Activated naive CD4-positive, alpha-beta T cell treated with anti-CD3 and anti-CD28 coated beads for 36 hours (primary cell): ENCODE data around the gene BYSL. TPM values are rescaled to one million over a fixed set of nuclear protein-coding genes. Genes with fewer than 3 reads are reported as not detected.
A peak's percentile ranks its signal among the peaks of the same experiment; 100 is the strongest.

ENCODE experiments used
- CTCF ChIA-PET: fragments of 350-600 bp; sonication (Branson Sonifier 250); formaldehyde crosslinking; loops from one replicate; lab custom pipeline; 2021; ENCODE audit warnings: antibody characterized with exemption; lab: Charles Lee
- DNase-seq: peaks from one replicate; pipeline ENCODE4 v3.0.0-alpha.2; 2020
- H3K27ac Mint-ChIP-seq: one replicate; pipeline ENCODE4 v1.8.0; 2021; ENCODE audit warnings: mild to moderate bottlenecking, mixed read lengths
- H3K27me3 Mint-ChIP-seq: one replicate; pipeline ENCODE4 v1.8.0; 2021; ENCODE audit warnings: low read depth, mixed read lengths
- H3K36me3 Mint-ChIP-seq: one replicate; pipeline ENCODE4 v1.8.0; 2021; ENCODE audit warnings: low read depth, mixed read lengths
- H3K4me1 Mint-ChIP-seq: one replicate; pipeline ENCODE4 v1.8.0; 2021; ENCODE audit warnings: low read depth, mixed read lengths
- H3K4me3 Mint-ChIP-seq: one replicate; pipeline ENCODE4 v1.8.0; 2021; ENCODE audit warnings: mild to moderate bottlenecking, moderate library complexity, mixed read lengths
- H3K9me3 Mint-ChIP-seq: one replicate; pipeline ENCODE4 v1.8.0; 2021; ENCODE audit warnings: mixed read lengths
- intact Hi-C: fragments of 100-400 bp; cut with micrococcal nuclease; formaldehyde crosslinking; loops from one replicate; pipeline ENCODE4 v1.15.1; 2023
- total RNA-seq, 2 experiments: library from RNA; stranded (reverse); gene quantifications; one replicate each; pipeline ENCODE4 v1.2.3, GENCODE V29; 2021

Gene BYSL
- total RNA-seq, 2 experiments from 2014 or later = 49.8 TPM

DNA sequence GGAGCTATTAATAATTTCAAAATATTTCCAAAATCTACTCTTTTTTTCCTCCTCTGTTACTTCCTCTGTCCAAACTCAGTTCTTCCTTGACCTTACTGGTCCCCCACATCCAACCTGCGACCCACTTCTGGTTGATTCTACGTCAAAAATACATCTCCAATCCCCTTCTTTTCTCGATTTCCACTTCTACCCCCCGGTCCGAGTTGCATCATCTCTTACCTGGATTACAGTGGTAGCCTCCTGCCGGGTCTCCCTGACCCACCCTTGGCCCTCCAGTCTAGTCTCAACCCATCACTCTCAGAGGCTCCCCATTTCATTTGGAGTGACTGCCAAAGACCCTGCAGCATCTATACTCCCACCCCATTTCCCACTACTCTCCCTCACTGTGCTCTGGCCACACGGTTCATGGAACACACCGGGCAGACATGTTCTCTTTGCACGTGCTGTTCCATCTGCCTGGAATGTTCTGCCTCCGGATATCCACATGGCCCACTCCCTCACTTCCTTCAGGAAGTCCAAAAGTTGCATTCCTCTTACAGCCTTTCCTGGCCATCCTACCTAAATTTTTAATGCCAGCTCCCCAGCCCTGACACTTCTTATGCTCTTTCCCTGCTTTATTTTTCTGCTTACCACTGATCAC is 26.4 kb downstream of the BYSL start:
- Mint-ChIP-seq H3K27me3 (no peaks in the 10 kb centered on the region), H3K27ac (peak overlapping the region; percentile 68), H3K9me3 (no peaks in the 10 kb centered on the region), H3K4me3 (no peak overlapping the region), H3K36me3 (peaks cover 4% of the 10 kb centered on the region), H3K4me1 (peaks cover 62% of the 10 kb centered on the region)
- DNase-seq = no peak
- intact Hi-C loops = no loop called here
- CTCF ChIA-PET = interaction anchor here (1.1 to 1.5 kb wide), 3 partner anchors 16 to 96 kb away, joined by 3 to 4 read pairs (median 4); no protein-coding TSS in a partner anchor

GRCh38 chr6:41954668-41955067 is 33.4 kb downstream of the BYSL start:
- CTCF ChIA-PET = interaction anchor here (1.2 to 1.6 kb wide), 2 partner anchors 10 to 11 kb away, joined by 4 to 5 read pairs; no protein-coding TSS in a partner anchor
- Mint-ChIP-seq H3K36me3 (peaks cover 10% of the 10 kb centered on the region), H3K27ac (peak overlapping the region; percentile 98), H3K9me3 (peaks cover 9% of the 10 kb centered on the region), H3K4me3 (no peak overlapping the region), H3K4me1 (peaks cover 71% of the 10 kb centered on the region), H3K27me3 (no peaks in the 10 kb centered on the region)
- DNase-seq = no peak
- intact Hi-C loops = loop anchor here (10.0 kb wide), 1 partner anchor 440 kb away; no protein-coding TSS in a partner anchor

- Mint-ChIP-seq H3K36me3 (peaks cover 11% of the 10 kb centered on the region), H3K4me3 (no peak overlapping the region), H3K27me3 (no peaks in the 10 kb centered on the region), H3K9me3 (peaks cover 9% of the 10 kb centered on the region), H3K27ac (peak overlapping the region; percentile 98), H3K4me1 (peaks cover 73% of the 10 kb centered on the region)
- DNase-seq = no peak
- intact Hi-C loops = loop anchor here (10.0 kb wide), 1 partner anchor 439 kb away; no protein-coding TSS in a partner anchor
- CTCF ChIA-PET = interaction anchor here (0.6 to 1.6 kb wide), 3 partner anchors 9 to 221 kb away, joined by 3 to 5 read pairs (median 4); no protein-coding TSS in a partner anchor
These were observed 34.1 kb downstream of the BYSL start for GRCh38 chr6:41955412-41955811.

DNA sequence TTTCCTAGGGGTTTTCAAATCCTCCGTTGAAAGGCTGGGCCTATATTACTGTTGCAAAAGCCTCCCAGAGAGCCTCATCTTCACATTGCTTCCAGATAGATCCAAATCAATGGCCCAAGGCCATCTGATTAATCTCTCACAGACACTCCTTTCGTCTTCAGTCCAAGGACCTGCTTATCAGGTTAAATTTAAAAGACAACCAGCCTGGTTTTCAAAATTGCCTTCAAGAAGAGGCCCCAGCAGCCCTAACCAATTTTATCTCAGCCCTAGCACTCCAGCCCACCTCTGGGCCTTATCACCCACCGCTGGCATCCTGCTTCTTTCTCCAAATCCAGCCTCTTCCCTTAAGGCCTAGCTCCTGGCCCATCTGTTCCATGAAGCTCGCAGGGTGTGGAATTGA is 35.8 kb downstream of the BYSL start:
- intact Hi-C loops = loop anchor here (10.0 kb wide), 1 partner anchor 438 kb away; no protein-coding TSS in a partner anchor
- CTCF ChIA-PET = interaction anchor here (0.9 kb wide), 1 partner anchor 13 kb away, joined by 3 read pairs; no protein-coding TSS in a partner anchor
- Mint-ChIP-seq H3K9me3 (peaks cover 9% of the 10 kb centered on the region), H3K27ac (peak overlapping the region; percentile 98), H3K36me3 (peaks cover 18% of the 10 kb centered on the region), H3K4me1 (peaks cover 83% of the 10 kb centered on the region), H3K4me3 (no peak overlapping the region), H3K27me3 (no peaks in the 10 kb centered on the region)
- DNase-seq = no peak

DNA sequence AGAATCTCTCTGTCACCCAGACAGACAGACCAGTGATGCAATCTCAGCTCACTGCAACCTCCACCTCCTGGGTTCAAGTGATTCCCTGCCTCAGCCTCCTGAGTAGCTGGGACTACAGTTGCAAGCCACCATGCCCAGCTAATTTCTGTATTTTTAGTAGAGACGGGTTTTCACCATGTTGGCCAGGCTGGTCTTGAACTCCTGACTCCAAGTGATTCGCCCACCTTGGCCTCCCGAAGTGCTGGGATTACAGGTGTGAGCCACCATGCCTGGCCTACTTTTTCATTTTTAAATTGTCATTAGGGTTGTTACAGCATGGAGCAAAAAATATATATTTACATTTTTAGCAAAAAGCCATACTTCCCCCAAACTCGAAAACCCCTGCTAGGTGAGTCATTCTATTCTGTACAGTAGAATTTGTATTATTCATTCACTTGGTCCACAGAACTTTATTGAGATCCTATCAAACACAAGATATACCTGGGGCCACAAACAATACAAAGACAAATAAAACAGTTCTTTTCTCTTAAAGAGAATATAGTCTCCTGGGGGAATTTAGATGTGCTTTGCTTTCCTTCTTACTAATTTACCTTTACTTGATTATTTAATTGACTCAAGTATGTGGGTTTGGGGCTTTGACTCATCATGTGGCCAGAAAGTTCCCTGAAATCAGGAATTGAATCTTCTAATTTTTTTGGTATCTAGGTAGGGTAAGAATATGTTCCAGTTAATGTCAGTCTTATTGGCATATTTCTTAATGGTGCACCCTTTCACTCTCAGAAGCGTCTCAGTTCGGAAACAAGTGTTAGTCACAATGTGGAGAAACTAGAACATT is 36.9 kb downstream of the BYSL start:
- Mint-ChIP-seq H3K9me3 (peaks cover 11% of the 10 kb centered on the region), H3K36me3 (peaks cover 21% of the 10 kb centered on the region), H3K4me3 (peak overlapping the region; percentile 32), H3K27ac (peak overlapping the region; percentile 98), H3K4me1 (peaks cover 83% of the 10 kb centered on the region), H3K27me3 (no peaks in the 10 kb centered on the region)
- intact Hi-C loops = loop anchor here (1.0 to 10.0 kb wide), 10 partner anchors 12 to 437 kb away; partner anchors contain the start of genes BYSL and MED20
- CTCF ChIA-PET = interaction anchor here (0.7 to 5.8 kb wide), 4 partner anchors 10 to 86 kb away, joined by 3 to 35 read pairs (median 3); no protein-coding TSS in a partner anchor
- DNase-seq = peak; percentile 76

- Mint-ChIP-seq H3K27ac (peak overlapping the region; percentile 98), H3K9me3 (peaks cover 9% of the 10 kb centered on the region), H3K4me1 (peaks cover 87% of the 10 kb centered on the region), H3K4me3 (no peak overlapping the region), H3K27me3 (no peaks in the 10 kb centered on the region), H3K36me3 (peaks cover 23% of the 10 kb centered on the region)
- DNase-seq = no peak
- CTCF ChIA-PET = interaction anchor here (1.3 to 5.8 kb wide), 2 partner anchors 16 to 84 kb away, joined by 3 to 35 read pairs; no protein-coding TSS in a partner anchor
- intact Hi-C loops = no loop called here
These were observed 38.7 kb downstream of the BYSL start for GRCh38 chr6:41960028-41960427.

GRCh38 chr6:41963371-41963770 is 42.1 kb downstream of the BYSL start:
- DNase-seq = peak; percentile 52
- H3K27ac Mint-ChIP-seq = peak overlapping the region; percentile 98
- H3K9me3 Mint-ChIP-seq = peaks cover 9% of the 10 kb centered on the region
- no peaks in the 10 kb centered on the region for H3K27me3 Mint-ChIP-seq
- CTCF ChIA-PET = interaction anchor here (0.8 to 5.8 kb wide), 12 partner anchors 10 to 81 kb away, joined by 3 to 35 read pairs (median 4); no protein-coding TSS in a partner anchor
- H3K36me3 Mint-ChIP-seq = peaks cover 21% of the 10 kb centered on the region
- peaks cover 91% of the 10 kb centered on the region for H3K4me1 Mint-ChIP-seq
- H3K4me3 Mint-ChIP-seq = no peak overlapping the region
- intact Hi-C loops = loop anchor here (1.0 kb wide), 1 partner anchor 47 kb away; no protein-coding TSS in a partner anchor

DNA sequence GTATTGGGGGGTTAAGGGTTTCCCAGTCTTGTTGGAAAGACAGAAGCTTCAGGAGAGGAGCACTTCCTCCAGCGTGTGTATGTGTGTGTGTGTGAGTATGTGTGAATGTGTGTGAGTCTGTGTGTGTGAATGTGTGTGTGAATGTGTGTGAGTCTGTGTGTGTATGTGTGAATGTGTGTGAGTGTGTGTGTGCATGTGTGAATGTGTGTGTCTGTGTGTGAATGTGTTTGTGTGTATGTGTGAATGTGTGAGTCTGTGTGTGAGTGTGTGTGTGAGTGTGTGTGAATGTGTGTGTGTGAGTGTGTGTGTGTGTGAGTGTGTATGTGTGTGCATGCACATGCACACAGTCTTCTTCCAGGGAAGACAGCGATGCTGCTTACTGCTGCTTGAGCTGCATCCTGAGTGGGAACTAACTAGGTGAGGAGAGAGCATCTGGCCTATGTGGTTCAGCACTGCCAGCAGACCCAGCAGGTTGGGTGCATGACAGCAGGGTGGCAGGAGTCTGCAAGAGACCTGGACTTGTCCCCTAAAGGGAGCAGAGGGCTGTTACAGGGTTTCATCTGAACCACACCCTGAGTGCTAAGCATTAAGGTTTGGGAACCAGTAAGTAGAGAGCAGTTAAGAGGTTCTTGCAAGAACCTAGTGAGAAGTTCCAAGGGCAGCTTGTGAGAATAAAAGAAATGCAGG is 43.0 kb downstream of the BYSL start:
- H3K4me3 Mint-ChIP-seq = no peak overlapping the region
- H3K27me3 Mint-ChIP-seq = no peaks in the 10 kb centered on the region
- H3K36me3 Mint-ChIP-seq = peaks cover 13% of the 10 kb centered on the region
- intact Hi-C loops = no loop called here
- DNase-seq = peak; percentile 69
- H3K9me3 Mint-ChIP-seq = peaks cover 3% of the 10 kb centered on the region
- peak overlapping the region; percentile 98 for H3K27ac Mint-ChIP-seq
- H3K4me1 Mint-ChIP-seq = peaks cover 92% of the 10 kb centered on the region
- CTCF ChIA-PET = interaction anchor here (1.0 to 5.8 kb wide), 10 partner anchors 9 to 80 kb away, joined by 3 to 35 read pairs (median 4); partner anchors contain the start of genes BYSL and MED20

DNA sequence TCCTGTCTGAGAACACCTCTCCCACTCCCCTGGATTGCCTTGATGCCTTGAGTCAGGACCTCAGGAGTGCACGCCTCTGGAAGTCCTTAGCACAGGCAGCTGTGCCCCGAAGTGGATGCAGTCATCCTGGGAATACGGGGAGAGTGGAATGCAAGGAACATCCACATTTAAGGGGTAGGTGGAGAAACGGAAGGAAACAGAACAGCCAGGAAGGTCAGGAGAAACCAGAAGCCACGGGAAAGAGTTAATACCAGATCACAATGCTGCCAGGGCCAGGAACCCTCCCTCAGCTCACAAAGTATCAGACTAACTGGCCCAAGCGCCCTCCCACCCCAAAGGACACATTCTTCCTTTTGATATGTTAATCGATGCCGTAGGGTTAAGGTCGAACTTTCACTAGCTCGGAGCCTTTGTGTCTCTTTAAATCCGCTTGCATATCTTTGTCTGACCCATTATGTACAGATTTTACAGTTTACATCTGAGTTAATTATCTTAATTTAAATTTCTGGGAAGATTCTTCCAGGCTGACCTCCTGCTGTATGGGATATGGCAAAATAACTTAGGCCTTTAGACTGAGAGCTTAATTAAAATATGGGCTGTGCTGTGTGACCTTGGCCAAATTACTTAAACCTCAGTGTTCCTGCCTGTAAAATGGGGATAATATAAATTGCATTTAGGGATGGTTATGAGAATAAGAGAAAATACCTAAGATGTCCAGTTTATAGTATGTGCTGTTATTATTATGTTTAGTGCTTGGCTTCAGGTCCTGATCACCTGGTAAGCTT is 44.3 kb downstream of the BYSL start:
- CTCF ChIA-PET = interaction anchor here (1.3 to 1.6 kb wide), 2 partner anchors 30 to 45 kb away, joined by 3 read pairs; partner anchors contain the start of genes BYSL and MED20
- Mint-ChIP-seq H3K4me3 (no peak overlapping the region), H3K4me1 (peaks cover 92% of the 10 kb centered on the region), H3K27ac (peak overlapping the region; percentile 98), H3K27me3 (no peaks in the 10 kb centered on the region), H3K9me3 (peaks cover 3% of the 10 kb centered on the region), H3K36me3 (peaks cover 12% of the 10 kb centered on the region)
- no peak for DNase-seq
- intact Hi-C loops = no loop called here

- CTCF ChIA-PET = interaction anchor here (1.3 to 3.1 kb wide), 3 partner anchors 24 to 45 kb away, joined by 3 to 7 read pairs (median 3); partner anchors contain the start of genes BYSL, CCND3 and MED20
- H3K9me3 Mint-ChIP-seq = peaks cover 3% of the 10 kb centered on the region
- DNase-seq = no peak
- peak overlapping the region; percentile 98 for H3K27ac Mint-ChIP-seq
- no peak overlapping the region for H3K4me3 Mint-ChIP-seq
- peaks cover 9% of the 10 kb centered on the region for H3K36me3 Mint-ChIP-seq
- no peaks in the 10 kb centered on the region for H3K27me3 Mint-ChIP-seq
- H3K4me1 Mint-ChIP-seq = peaks cover 93% of the 10 kb centered on the region
- intact Hi-C loops = no loop called here
These were observed 45.1 kb downstream of the BYSL start for GRCh38 chr6:41966214-41966920.
